Right lobe of liver (tissue), 6 donors: ENCODE measurements around the gene ATF7. TPM values are rescaled to one million over a fixed set of nuclear protein-coding genes. Genes with fewer than 3 reads are reported as not detected.

ENCODE experiments used
- ATAC-seq, 4 donors: fragments of 200-7000 bp; cut with Tn5 transposase; one replicate each; pipeline ENCODE4 v1.9.1; 2020; ENCODE audit warnings: mild to moderate bottlenecking in 4 of 4, moderate library complexity in 4 of 4
- DNase-seq, 3 donors: peaks; one replicate each; pipeline ENCODE4 v3.0.0-alpha.2; 2020
- H3K27ac ChIP-seq, 3 donors: fragments of 200-600 bp; one replicate each; pipeline ENCODE4 v1.8.0; 2022
- H3K27me3 ChIP-seq, 2 donors: fragments of 200-600 bp; one replicate each; pipeline ENCODE4 v1.8.0; 2022
- H3K36me3 ChIP-seq, 4 donors: fragments of 200-600 bp; sonication (generic) in 1 of 4; one replicate each; pipeline versions ENCODE4 v1.5.1 to v1.8.0; 2017 to 2022; ENCODE audit warnings: control low read depth in 1 of 4
- H3K4me1 ChIP-seq, 4 donors: fragments of 200-600 bp; sonication (generic) in 1 of 4; one replicate each; pipeline versions ENCODE4 v1.5.1 to v1.8.0; 2017 to 2022; ENCODE audit warnings: control low read depth in 1 of 4
- H3K4me3 ChIP-seq, 3 donors: fragments of 200-600 bp; one replicate each; pipeline ENCODE4 v1.8.0; 2022
- H3K9me3 ChIP-seq, 4 donors: fragments of 200-600 bp; sonication (generic) in 1 of 4; one replicate each; pipeline versions ENCODE4 v1.5.1 to v1.8.0; 2017 to 2022; ENCODE audit warnings: control low read depth in 1 of 4
- POLR2A ChIP-seq: fragments of 450-650 bp; IDR thresholded peaks from one replicate; pipeline ENCODE4 v1.6.1; 2017; ENCODE audit warnings: antibody characterized with exemption, mild to moderate bottlenecking
- WGBS: methylation state at CpG from one replicate; pipeline ENCODE4 v1.1.6; 2018; ENCODE audit warnings: low coverage, low lambda C conversion rate; ENCODE audit not compliant: insufficient coverage; ENCODE audit errors: missing lambda C conversion rate; 5-methylcytosine and 5-hydroxymethylcytosine counted together
- intact Hi-C, 2 donors: fragments of 100-400 bp; cut with DNase I; formaldehyde crosslinking; loops; one replicate each; pipeline versions ENCODE4 v1.11.2 to v1.14.1; 2022
- total RNA-seq, 6 experiments: library from RNA; depleted of rRNA in 2 of 6; stranded (reverse); fragments of >200 nt in 2 of 6; fragmentation: NEBNext Ultra II Directional in 3 of 6; extraction: Animal tissue kit (Norgen Biotek cat#: 25700) in 3 of 6; gene quantifications; one replicate each; pipeline versions ENCODE4 v1.1.0 to v1.2.4, GENCODE V29; 2016 to 2023
- TF ChIP-seq, protein P1 (sequence below), 4 donors: fragments of 200-600 bp in 3 of 4; fragments of 450-650 bp in 1 of 4; IDR thresholded peaks; one replicate each; pipeline versions ENCODE4 v1.5.1 to v1.8.0; 2016 to 2022; ENCODE audit warnings: antibody characterized with exemption in 4 of 4, mild to moderate bottlenecking in 2 of 4
- donor health status: DM: no; HTN: yes; CAD: no.
- donor health status: DM: no; HTN: no; CAD: no.
- donor health status: DM: no; HTN: no; CAD: no.
- donor health status: DM: no; HTN: yes; CAD: no.
- donor health status: DM: no; HTN: yes; CAD: no.

ATF7 gene
- total RNA-seq, 6 experiments from 2014 or later: 7.9 to 18.7 (median 12.3) TPM

DNA sequence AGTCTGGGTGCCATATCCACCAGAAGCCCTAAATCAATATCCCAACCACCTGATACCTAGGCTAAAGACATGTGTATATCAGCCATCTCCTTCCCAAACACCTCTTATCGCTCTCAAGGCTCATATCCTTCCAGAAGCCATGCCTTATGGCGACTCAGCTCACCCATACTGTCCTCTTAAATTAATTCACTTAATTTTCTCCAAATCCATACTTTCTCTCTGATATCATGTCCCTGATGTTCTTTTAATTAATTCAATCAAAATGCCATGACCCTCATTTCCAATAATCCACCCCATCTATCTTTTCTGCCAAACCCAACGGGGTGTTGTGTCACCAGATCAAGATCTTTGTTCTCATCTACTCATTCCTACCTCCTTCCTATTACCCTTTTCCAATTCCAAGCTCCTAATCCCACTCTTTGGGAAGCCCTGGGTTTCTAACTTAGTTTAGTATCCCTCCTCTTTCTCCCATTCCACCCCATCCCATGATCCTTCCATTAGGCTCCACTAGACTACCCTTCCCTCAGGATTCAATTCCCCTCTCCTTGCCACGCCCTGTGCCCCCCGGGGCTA is 723 bp downstream of the ATF7 start:
- H3K27me3 ChIP-seq: no peaks in the 10 kb centered on the region
- ATAC-seq (no peak), DNase-seq (no peak)
- no peaks in the 10 kb centered on the region for H3K36me3 ChIP-seq
- H3K4me3 ChIP-seq: peak overlapping the region; percentile 62 to 74 (median 69)
- H3K4me1 ChIP-seq: peaks cover 0 to 35% (median 13%) of the 10 kb centered on the region in 4 donors
- WGBS: 12% methylated on average over 5 of the region's 5 CpGs
- peak overlapping the region; percentile 91 to 96 (median 94) for H3K27ac ChIP-seq
- H3K9me3 ChIP-seq: no peaks in the 10 kb centered on the region
- TF ChIP-seq POLR2A: no peak
- TF ChIP-seq, protein P1, sequence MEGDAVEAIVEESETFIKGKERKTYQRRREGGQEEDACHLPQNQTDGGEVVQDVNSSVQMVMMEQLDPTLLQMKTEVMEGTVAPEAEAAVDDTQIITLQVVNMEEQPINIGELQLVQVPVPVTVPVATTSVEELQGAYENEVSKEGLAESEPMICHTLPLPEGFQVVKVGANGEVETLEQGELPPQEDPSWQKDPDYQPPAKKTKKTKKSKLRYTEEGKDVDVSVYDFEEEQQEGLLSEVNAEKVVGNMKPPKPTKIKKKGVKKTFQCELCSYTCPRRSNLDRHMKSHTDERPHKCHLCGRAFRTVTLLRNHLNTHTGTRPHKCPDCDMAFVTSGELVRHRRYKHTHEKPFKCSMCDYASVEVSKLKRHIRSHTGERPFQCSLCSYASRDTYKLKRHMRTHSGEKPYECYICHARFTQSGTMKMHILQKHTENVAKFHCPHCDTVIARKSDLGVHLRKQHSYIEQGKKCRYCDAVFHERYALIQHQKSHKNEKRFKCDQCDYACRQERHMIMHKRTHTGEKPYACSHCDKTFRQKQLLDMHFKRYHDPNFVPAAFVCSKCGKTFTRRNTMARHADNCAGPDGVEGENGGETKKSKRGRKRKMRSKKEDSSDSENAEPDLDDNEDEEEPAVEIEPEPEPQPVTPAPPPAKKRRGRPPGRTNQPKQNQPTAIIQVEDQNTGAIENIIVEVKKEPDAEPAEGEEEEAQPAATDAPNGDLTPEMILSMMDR (IDR thresholded peaks at IDR 0.05): no peak
- intact Hi-C loops: no loop called here

DNA sequence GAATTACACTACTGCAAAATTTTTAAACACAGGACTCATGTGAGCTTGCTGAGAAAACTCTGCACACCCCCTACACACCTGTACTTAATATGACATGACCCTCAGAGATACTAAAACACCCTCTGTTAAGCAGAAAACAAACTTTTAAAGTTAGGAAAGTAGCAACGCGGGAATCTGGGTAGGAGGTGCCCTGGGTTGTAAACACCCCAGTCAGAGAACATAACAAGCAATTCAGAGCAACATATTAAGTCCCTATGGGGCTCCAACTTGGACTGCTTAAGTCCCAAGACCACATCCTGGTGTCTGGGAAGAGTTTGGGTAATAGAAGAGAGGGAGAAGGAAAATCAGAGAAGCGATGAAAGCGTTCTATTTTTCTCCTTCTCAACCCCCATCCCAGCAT is 1.2 kb downstream of the ATF7 start:
- Histone ChIP-seq H3K36me3 (no peaks in the 10 kb centered on the region), H3K4me1 (peaks cover 0 to 35% (median 13%) of the 10 kb centered on the region in 4 donors), H3K27ac (peak overlapping the region; percentile 91 to 96 (median 94)), H3K27me3 (no peaks in the 10 kb centered on the region), H3K4me3 (peak overlapping the region; percentile 62 to 74 (median 69)), H3K9me3 (no peaks in the 10 kb centered on the region)
- TF ChIP-seq, protein P1 (IDR thresholded peaks at IDR 0.05): no peak
- no peak for TF ChIP-seq POLR2A
- 21% methylated on average over 4 of the region's 4 CpGs for WGBS
- ATAC-seq (no peak), DNase-seq (no peak)
- intact Hi-C loops: no loop called here

DNA sequence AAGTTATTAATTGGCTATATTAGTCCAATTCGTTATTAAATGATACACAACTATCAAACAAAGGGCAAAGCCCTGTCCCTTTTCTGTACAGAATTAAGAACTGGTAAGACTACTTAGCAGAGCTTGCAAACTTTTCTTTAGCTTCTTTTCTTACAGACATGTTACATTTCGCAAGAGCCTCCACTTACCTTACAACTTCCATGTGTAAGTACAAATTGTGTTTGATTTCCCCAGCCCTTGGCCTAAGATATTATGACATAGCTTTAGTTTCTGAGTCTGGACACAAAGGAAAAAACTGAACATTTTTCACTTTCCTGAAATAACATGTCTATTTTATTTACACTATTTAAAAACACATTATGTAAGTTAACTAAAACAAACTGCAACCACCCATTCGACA is 1.7 kb downstream of the ATF7 start:
- TF ChIP-seq, protein P1 (IDR thresholded peaks at IDR 0.05): no peak
- no peak for TF ChIP-seq POLR2A
- intact Hi-C loops: no loop called here

DNA sequence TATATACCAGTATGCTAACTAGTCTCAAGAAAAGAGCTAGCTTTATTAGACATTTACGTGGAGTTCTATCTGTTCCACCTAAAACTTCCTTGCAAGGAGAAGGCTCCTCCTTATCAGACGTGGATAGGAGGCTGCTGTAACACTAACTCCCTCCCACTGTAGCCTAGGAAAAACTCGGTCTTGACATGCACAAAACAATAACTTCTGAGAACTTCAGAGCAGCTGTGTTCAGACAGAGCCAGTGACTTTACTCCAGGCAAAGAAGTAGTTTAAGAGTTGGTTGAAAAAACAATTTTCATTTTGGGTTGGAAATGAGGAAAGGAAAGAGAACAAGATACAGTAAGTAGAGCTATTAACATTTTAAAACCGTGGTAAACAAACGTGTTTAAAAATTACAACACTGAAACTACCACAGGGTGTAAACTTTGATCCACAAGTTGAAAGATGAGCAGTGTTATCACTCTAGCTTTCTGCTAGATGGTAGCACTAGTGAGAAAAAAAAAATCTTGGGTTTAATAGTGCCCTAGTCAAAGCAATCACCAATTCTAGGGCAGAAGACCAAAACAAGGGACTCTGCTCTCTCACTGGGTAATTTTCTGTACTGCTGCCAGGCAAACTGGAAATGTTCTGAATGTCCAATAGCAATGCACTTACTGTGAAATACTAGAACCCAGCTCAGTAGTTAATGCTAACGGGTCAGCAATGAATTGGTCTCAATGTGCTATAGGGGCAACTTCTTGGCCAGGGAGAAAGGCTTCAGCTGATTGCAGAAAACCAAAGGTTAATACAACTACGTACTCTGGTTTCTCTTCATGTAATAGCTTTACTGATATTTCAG is 2.4 kb downstream of the ATF7 start:
- peak in 1 of 3 donors; percentile 80 for DNase-seq
- H3K36me3 ChIP-seq: no peaks in the 10 kb centered on the region
- TF ChIP-seq, protein P1 (IDR thresholded peaks at IDR 0.05): no peak
- no peak for TF ChIP-seq POLR2A
- intact Hi-C loops: no loop called here
- H3K4me3 ChIP-seq: peak overlapping the region; percentile 62 to 74 (median 69)
- 9% methylated on average over 7 of the region's 7 CpGs for WGBS
- H3K9me3 ChIP-seq: no peaks in the 10 kb centered on the region
- ATAC-seq: peak; percentile 26 to 54 (median 44)
- peak overlapping the region; percentile 91 to 96 (median 94) for H3K27ac ChIP-seq
- H3K4me1 ChIP-seq: peaks cover 0 to 39% (median 14%) of the 10 kb centered on the region in 4 donors
- H3K27me3 ChIP-seq: no peaks in the 10 kb centered on the region

More for the DNA sequence above, 1.7 kb downstream of the ATF7 start:
- H3K4me3 ChIP-seq: peak overlapping the region; percentile 62 to 74 (median 69)
- DNase-seq: no peak
- no peaks in the 10 kb centered on the region for H3K36me3 ChIP-seq
- no peaks in the 10 kb centered on the region for H3K27me3 ChIP-seq
- H3K27ac ChIP-seq: peak overlapping the region; percentile 91 to 96 (median 94)
- WGBS: 8% methylated on average over 3 of the region's 3 CpGs
- H3K9me3 ChIP-seq: no peaks in the 10 kb centered on the region
- peaks cover 0 to 35% (median 13%) of the 10 kb centered on the region in 4 donors for H3K4me1 ChIP-seq
- ATAC-seq: no peak
